ENCODE measurements around the gene ME2. TPM values are rescaled to one million over a fixed set of nuclear protein-coding genes. Genes with fewer than 3 reads are reported as not detected.
"Not testable (repeated sequence)": the region's sequence is repeated elsewhere in the genome, so short reads cannot be mapped to it uniquely, and the experiment has no call there.

ME2 gene
- total RNA-seq (2014; rRNA removed; shearing (Covaris generic)) = 56.6 and 62.4 TPM in 2 replicates

DNA sequence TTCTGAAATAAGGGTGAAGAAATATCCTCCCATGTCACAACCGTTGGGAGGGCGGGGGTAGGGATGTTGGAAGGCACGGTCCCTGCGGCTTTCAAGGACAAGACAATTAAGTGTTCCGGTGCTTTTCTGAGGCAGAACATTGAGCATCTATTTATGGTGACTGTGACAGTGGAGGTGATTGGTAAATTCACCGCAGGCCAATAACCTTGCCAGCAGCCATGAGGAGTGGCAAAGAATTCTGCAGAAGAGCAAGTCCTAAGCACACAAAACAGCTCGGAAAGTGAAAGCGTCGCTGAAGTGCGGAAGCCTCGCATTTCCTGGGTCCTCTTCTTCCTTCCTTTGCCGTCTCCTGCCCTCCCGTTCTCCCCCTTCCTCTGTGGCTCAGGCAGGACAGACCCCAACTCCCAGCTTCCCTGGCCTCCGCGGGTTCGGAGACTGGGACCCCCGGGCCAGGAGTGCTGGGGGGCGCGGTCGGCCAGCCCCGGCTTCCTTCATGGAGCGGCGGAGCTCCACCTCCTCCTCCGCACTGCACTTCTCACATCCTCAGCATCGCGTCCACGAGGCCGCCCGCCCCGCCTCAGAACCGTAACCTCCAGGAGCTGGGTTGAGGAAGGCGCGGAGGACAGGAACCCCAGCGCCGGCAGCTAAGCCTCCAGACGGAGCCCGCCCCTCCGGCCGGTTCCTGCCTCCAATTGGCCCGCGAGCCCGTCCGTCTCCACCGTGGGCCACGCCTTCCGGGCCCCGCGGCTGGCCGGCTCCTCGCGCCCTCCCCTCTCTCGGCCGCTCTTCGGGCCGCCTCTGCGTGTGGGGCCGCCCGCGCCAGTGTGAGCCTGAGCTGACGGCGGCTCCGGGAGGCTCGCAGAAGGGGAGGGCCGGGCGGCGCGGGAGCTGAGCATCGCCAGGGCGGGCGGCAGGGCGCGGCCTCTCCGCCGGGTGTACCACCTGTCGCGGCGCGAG lies at the start of gene ME2:
TSS of gene ME2 (plus strand) at position 774 of the 957 bp plus-strand sequence. CDS start 16,703 bp downstream, outside the sequence.
- H3K4me1 ChIP-seq = peaks cover 5% of the 10 kb centered on the region; the same call in 1 of the 2 replicates
- H3K36me3 ChIP-seq = no peaks in the 10 kb centered on the region
- H3K9me3 ChIP-seq (replicated peaks) = no peaks in the 10 kb centered on the region
- H3K27ac ChIP-seq = peak within 1 kb of the TSS; percentile 70
- no peaks in the 10 kb centered on the region for H3K27me3 ChIP-seq
- peak; percentile 84 to 89 for DNase-seq
- H3K4me3 ChIP-seq = peak within 1 kb of the TSS; percentile 87

- DNase-seq = no peak
- Histone ChIP-seq H3K4me1 (no peaks in the 10 kb centered on the region), H3K27ac (no peak overlapping the region), H3K27me3 (no peaks in the 10 kb centered on the region), H3K9me3 (replicated peaks) (no peaks in the 10 kb centered on the region), H3K4me3 (no peak overlapping the region), H3K36me3 (no peaks in the 10 kb centered on the region)
Measured at GRCh38 chr18:50829644-50830043, 49.3 kb upstream of the ME2 start.

DNA sequence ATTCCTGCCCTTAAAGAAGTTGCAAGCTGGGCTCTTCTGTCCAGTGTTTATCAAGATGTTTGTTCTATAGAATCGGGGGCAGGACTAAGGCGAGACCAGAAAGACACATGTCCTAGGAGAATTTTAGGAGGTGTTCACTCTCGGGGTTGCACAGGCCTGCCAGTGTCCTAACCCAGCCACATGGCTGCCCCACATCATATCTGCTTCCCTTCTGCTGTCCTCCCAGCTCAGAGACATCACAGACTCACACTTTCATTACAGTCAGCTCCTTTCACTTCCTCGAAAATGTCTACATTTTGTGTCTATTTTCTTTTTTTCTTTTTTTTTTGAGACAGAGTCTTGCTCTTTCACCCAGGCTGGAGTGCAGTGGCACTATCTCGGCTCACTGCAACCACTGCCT lies 48.4 kb upstream of the ME2 start:
- H3K9me3 ChIP-seq (replicated peaks) = no peaks in the 10 kb centered on the region
- no peak overlapping the region for H3K27ac ChIP-seq
- no peaks in the 10 kb centered on the region for H3K27me3 ChIP-seq
- no peaks in the 10 kb centered on the region for H3K36me3 ChIP-seq
- no peaks in the 10 kb centered on the region for H3K4me1 ChIP-seq
- DNase-seq = no peak
- H3K4me3 ChIP-seq = no peak overlapping the region

DNA sequence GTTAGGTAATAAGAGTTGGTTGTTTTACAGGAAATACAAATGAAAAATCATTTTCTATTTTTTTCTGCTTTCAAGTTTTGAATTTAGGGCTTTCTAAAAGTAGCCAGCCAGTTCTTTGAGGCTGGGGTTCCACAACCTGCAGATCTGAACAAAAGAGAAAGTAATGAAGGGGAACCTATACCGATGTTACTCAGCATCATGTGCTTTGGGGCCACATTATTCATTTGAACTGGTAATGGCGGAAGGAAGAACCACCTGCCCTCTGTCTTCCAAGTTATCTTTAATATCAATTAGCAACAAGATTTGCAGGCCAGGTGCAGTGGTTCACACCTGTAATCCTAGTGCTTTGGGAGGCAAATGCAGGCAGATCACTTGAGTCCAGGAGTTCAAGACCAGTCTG lies 46.2 kb upstream of the ME2 start:
- Histone ChIP-seq H3K27me3 (no peaks in the 10 kb centered on the region), H3K36me3 (no peaks in the 10 kb centered on the region), H3K27ac (no peak overlapping the region), H3K9me3 (replicated peaks) (no peaks in the 10 kb centered on the region), H3K4me3 (no peak overlapping the region), H3K4me1 (peaks cover 5% of the 10 kb centered on the region; the same call in 1 of the 2 replicates)
- DNase-seq = no peak

DNA sequence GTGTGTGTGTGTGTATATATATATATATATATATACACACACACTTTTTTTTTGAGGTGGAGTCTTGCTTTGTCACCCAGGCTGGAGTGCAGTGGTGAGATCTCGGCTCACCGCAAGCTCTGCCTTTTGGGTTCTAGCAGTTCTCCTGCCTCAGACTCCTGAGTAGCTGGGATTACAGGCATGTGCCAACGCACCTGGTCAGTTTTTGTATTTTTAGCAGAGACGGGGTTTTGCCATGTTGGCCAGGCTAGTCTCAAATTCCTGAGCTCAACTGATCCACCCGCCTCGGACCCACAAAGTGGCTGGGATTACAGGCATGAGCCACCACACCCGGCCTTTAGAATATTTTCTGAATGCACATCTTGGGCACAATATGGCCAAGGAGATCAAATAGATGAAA lies 45.4 kb upstream of the ME2 start:
- not testable (repeated sequence) for H3K9me3 ChIP-seq (replicated peaks); DNase-seq; H3K27me3 ChIP-seq; H3K27ac ChIP-seq; H3K36me3 ChIP-seq; H3K4me1 ChIP-seq; H3K4me3 ChIP-seq

GRCh38 chr18:50836521-50836957 lies 42.4 kb upstream of the ME2 start:
- no peak for DNase-seq
- no peaks in the 10 kb centered on the region for H3K36me3 ChIP-seq
- no peaks in the 10 kb centered on the region for H3K27me3 ChIP-seq
- no peaks in the 10 kb centered on the region for H3K9me3 ChIP-seq (replicated peaks)
- H3K4me1 ChIP-seq = peaks cover 5% of the 10 kb centered on the region; the same call in 1 of the 2 replicates
- H3K4me3 ChIP-seq = no peak overlapping the region
- no peak overlapping the region for H3K27ac ChIP-seq

DNA sequence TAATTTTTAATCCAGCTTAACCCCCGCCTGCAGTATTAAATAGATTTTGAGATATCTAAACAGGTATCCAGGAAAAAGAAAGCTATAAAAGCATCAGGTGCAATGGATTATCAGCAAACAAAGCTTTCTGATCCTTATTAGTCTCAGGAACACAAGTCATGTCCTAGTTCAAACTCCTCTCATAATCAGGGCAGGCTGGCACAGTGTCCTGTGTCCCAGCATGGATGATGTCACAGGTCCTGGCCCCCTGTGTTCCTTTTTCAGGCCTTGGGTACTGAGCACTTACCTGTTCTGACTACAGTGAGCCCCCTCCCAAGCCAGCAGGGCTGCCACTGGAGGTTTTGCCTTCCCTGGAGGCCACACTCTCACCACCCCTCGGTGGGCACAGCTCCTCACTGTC lies 39.6 kb upstream of the ME2 start:
- Histone ChIP-seq H3K36me3 (no peaks in the 10 kb centered on the region), H3K4me1 (peaks cover 5% of the 10 kb centered on the region; the same call in 1 of the 2 replicates), H3K27ac (no peak overlapping the region), H3K27me3 (no peaks in the 10 kb centered on the region), H3K4me3 (no peak overlapping the region), H3K9me3 (replicated peaks) (no peaks in the 10 kb centered on the region)
- DNase-seq = no peak

GRCh38 chr18:50839996-50840395 lies 38.9 kb upstream of the ME2 start:
- no peak for DNase-seq
- Histone ChIP-seq H3K27ac (no peak overlapping the region), H3K4me1 (peaks cover 5% of the 10 kb centered on the region; the same call in 1 of the 2 replicates), H3K9me3 (replicated peaks) (no peaks in the 10 kb centered on the region), H3K36me3 (no peaks in the 10 kb centered on the region), H3K4me3 (no peak overlapping the region), H3K27me3 (no peaks in the 10 kb centered on the region)

GRCh38 chr18:50842846-50843245 lies 36.1 kb upstream of the ME2 start:
- H3K4me3 ChIP-seq = no peak overlapping the region

GRCh38 chr18:50844554-50844953 lies 34.4 kb upstream of the ME2 start:
- Histone ChIP-seq H3K27ac (no peak overlapping the region), H3K4me1 (no peaks in the 10 kb centered on the region), H3K27me3 (no peaks in the 10 kb centered on the region), H3K9me3 (replicated peaks) (no peaks in the 10 kb centered on the region), H3K4me3 (no peak overlapping the region), H3K36me3 (no peaks in the 10 kb centered on the region)
- DNase-seq = no peak

More at GRCh38 chr18:50842846-50843245, 36.1 kb upstream of the ME2 start:
- H3K4me1 ChIP-seq = no peaks in the 10 kb centered on the region
- no peaks in the 10 kb centered on the region for H3K36me3 ChIP-seq
- H3K27me3 ChIP-seq = no peaks in the 10 kb centered on the region
- no peak overlapping the region for H3K27ac ChIP-seq
- DNase-seq = no peak
- no peaks in the 10 kb centered on the region for H3K9me3 ChIP-seq (replicated peaks)

- H3K27me3 ChIP-seq = no peaks in the 10 kb centered on the region
- H3K4me1 ChIP-seq = no peaks in the 10 kb centered on the region
- DNase-seq = no peak
- no peaks in the 10 kb centered on the region for H3K36me3 ChIP-seq
- H3K9me3 ChIP-seq (replicated peaks) = no peaks in the 10 kb centered on the region
- H3K27ac ChIP-seq = no peak overlapping the region
- H3K4me3 ChIP-seq = no peak overlapping the region
Measured at GRCh38 chr18:50844960-50845359, 34.0 kb upstream of the ME2 start.

GRCh38 chr18:50847192-50847591 lies 31.7 kb upstream of the ME2 start:
- Histone ChIP-seq H3K9me3 (replicated peaks) (no peaks in the 10 kb centered on the region), H3K27ac (no peak overlapping the region), H3K36me3 (no peaks in the 10 kb centered on the region), H3K4me1 (no peaks in the 10 kb centered on the region), H3K4me3 (no peak overlapping the region), H3K27me3 (no peaks in the 10 kb centered on the region)
- no peak for DNase-seq

GRCh38 chr18:50848061-50848551 lies 30.8 kb upstream of the ME2 start:
- Histone ChIP-seq H3K4me3 (no peak overlapping the region), H3K9me3 (replicated peaks) (no peaks in the 10 kb centered on the region), H3K27ac (no peak overlapping the region), H3K27me3 (no peaks in the 10 kb centered on the region), H3K4me1 (no peaks in the 10 kb centered on the region), H3K36me3 (no peaks in the 10 kb centered on the region)
- no peak for DNase-seq

- Histone ChIP-seq H3K4me1 (no peaks in the 10 kb centered on the region), H3K9me3 (replicated peaks) (no peaks in the 10 kb centered on the region), H3K27me3 (no peaks in the 10 kb centered on the region), H3K4me3 (no peak overlapping the region), H3K27ac (no peak overlapping the region), H3K36me3 (no peaks in the 10 kb centered on the region)
- DNase-seq = no peak
Measured at GRCh38 chr18:50848991-50849390, 29.9 kb upstream of the ME2 start.

DNA sequence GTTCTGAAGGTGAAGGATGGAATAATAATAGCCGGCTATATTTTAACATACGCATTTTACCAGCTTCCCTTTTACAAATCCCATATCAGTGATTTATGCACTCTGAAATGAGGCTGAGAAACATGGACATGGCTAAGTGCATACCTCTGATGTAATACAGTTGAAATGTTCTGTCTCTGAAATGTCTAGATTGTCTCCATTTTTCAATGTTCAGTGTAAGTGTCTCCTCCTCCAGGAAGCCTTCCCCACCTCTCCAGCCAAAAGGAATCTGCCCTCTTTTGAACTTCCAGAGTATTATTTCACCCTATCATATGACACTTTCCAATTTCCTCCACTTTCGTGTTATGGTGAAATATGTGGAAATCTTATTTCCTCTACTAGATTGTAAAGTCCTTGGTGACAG lies 29.5 kb upstream of the ME2 start:
- DNase-seq = no peak
- H3K27me3 ChIP-seq = no peaks in the 10 kb centered on the region
- H3K4me1 ChIP-seq = no peaks in the 10 kb centered on the region
- H3K4me3 ChIP-seq = no peak overlapping the region
- H3K9me3 ChIP-seq (replicated peaks) = no peaks in the 10 kb centered on the region
- no peaks in the 10 kb centered on the region for H3K36me3 ChIP-seq
- H3K27ac ChIP-seq = no peak overlapping the region
